GM23338 (cell line): ENCODE results near the gene MUC16. TPM values are rescaled to one million over a fixed set of nuclear protein-coding genes. Genes with fewer than 3 reads are reported as not detected.
A peak's percentile ranks its signal among the peaks of the same experiment; 100 is the strongest.

ENCODE experiments used
- ATAC-seq: fragments of 200-7000 bp; cut with Tn5 transposase; 3 replicates; pipeline ENCODE4 v1.9.1; 2020
- DNase-seq: peaks from one replicate; pipeline ENCODE4 v3.0.0-alpha.2; 2015; ENCODE audit warnings: low spot score
- H2AFZ ChIP-seq: fragments of 200-600 bp; sonication (generic); 2 replicates; pipeline ENCODE4 v1.8.0; 2016; ENCODE audit warnings: antibody characterized with exemption, mild to moderate bottlenecking, moderate library complexity
- H3F3A ChIP-seq: fragments of 200-600 bp; sonication (generic); replicated peaks from 2 replicates; pipeline ENCODE4 v1.8.0; 2017; ENCODE audit warnings: antibody characterized with exemption, mixed run types, low read depth
- H3K27ac ChIP-seq: fragments of 200-600 bp; sonication (generic); 2 replicates; pipeline ENCODE4 v1.6.1; 2016; ENCODE audit warnings: low read depth
- H3K27me3 ChIP-seq: fragments of 200-600 bp; sonication (generic); 2 replicates; pipeline ENCODE4 v1.8.0; 2016; ENCODE audit warnings: mild to moderate bottlenecking, mixed run types, moderate library complexity; ENCODE audit not compliant: insufficient read depth
- H3K36me3 ChIP-seq: fragments of 200-600 bp; sonication (generic); 2 replicates; pipeline ENCODE4 v1.8.0; 2016; ENCODE audit warnings: mild to moderate bottlenecking; ENCODE audit not compliant: insufficient read depth
- H3K4me1 ChIP-seq: fragments of 200-600 bp; sonication (generic); 2 replicates; pipeline ENCODE4 v1.8.0; 2016; ENCODE audit warnings: mild to moderate bottlenecking, moderate library complexity; ENCODE audit not compliant: insufficient read depth
- H3K4me2 ChIP-seq: fragments of 200-600 bp; sonication (generic); 2 replicates; pipeline ENCODE4 v1.7.1; 2017; ENCODE audit warnings: mixed run types
- H3K4me3 ChIP-seq: fragments of 200-600 bp; sonication (generic); 2 replicates; pipeline ENCODE4 v1.6.1; 2016; ENCODE audit warnings: mixed run types
- H3K79me2 ChIP-seq: fragments of 200-600 bp; sonication (generic); replicated peaks from 2 replicates; pipeline ENCODE4 v1.8.0; 2017; ENCODE audit warnings: mild to moderate bottlenecking; ENCODE audit not compliant: insufficient read depth
- H3K9me2 ChIP-seq: fragments of 200-600 bp; sonication (generic); 2 replicates; pipeline ENCODE4 v1.8.0; 2017; ENCODE audit not compliant: insufficient read depth
- H4K20me1 ChIP-seq: fragments of 200-600 bp; sonication (generic); replicated peaks from 2 replicates; pipeline ENCODE4 v1.8.0; 2017; ENCODE audit warnings: mild to moderate bottlenecking; ENCODE audit not compliant: insufficient read depth
- H3K27ac Mint-ChIP-seq: 2 replicates; pipeline ENCODE4 v1.8.0; 2020; ENCODE audit warnings: inconsistent platforms, mild to moderate bottlenecking, moderate library complexity, mixed read lengths
- H3K27me3 Mint-ChIP-seq: 3 replicates; pipeline ENCODE4 v1.8.0; 2022; ENCODE audit warnings: low read depth, mild to moderate bottlenecking, moderate library complexity, mixed read lengths, inconsistent platforms; ENCODE audit not compliant: insufficient read depth, poor library complexity
- H3K36me3 Mint-ChIP-seq: 3 replicates; pipeline ENCODE4 v1.8.0; 2021; ENCODE audit warnings: low read depth, mild to moderate bottlenecking, inconsistent platforms, moderate library complexity, mixed read lengths
- H3K4me1 Mint-ChIP-seq: 3 replicates; pipeline ENCODE4 v1.8.0; 2020; ENCODE audit warnings: mild to moderate bottlenecking, inconsistent platforms, mixed read lengths
- H3K4me3 Mint-ChIP-seq: 3 replicates; pipeline ENCODE4 v1.8.0; 2021; ENCODE audit warnings: moderate library complexity, mild to moderate bottlenecking, inconsistent platforms, mixed read lengths
- H3K9me3 Mint-ChIP-seq: 3 replicates; pipeline ENCODE4 v1.8.0; 2020; ENCODE audit warnings: moderate library complexity, mild to moderate bottlenecking, inconsistent platforms, mixed read lengths
- POLR2AphosphoS5 ChIP-seq: IDR thresholded peaks from 2 replicates; pipeline ENCODE4 v1.6.1; 2016; ENCODE audit warnings: antibody characterized with exemption, low read depth
- ZNF331 ChIP-seq: fragments of 250-450 bp; sonication (Bioruptor Pico); IDR thresholded peaks from 2 replicates; pipeline ENCODE4 v1.5.0; 2020; ENCODE audit warnings: low read depth, mild to moderate bottlenecking, moderate library complexity
- polyA plus RNA-seq: library from polyadenylated mRNA; unstranded; fragments of >200 nt; fragmentation: Nextera tagmentation; extraction: Ambion mirVana; gene quantifications from 2 replicates; pipeline ENCODE4 v1.2.1, GENCODE V29; 2016
- total RNA-seq: library from RNA; depleted of rRNA; stranded (reverse); fragments of >200 nt; shearing (Covaris generic); gene quantifications from 2 replicates; pipeline ENCODE4 v1.2.3, GENCODE V29; 2014
- TF ChIP-seq, protein P1 (sequence below), 2 experiments: fragments of 200-600 bp in 1 of 2; sonication (generic) in 1 of 2; conservative IDR thresholded peaks; 2 replicates each; pipeline versions ENCODE4 v1.5.1 to v1.6.1; 2016 to 2017; ENCODE audit warnings: antibody characterized with exemption in 2 of 2, low read depth in 2 of 2, mild to moderate bottlenecking in 2 of 2, moderate library complexity in 1 of 2
- TF ChIP-seq, protein P2 (sequence below): IDR thresholded peaks from one replicate; pipeline ENCODE4 v1.6.1; 2018; ENCODE audit warnings: antibody characterized with exemption; ENCODE audit not compliant: unreplicated experiment

Gene MUC16
- total and polyA plus RNA-seq, 2 experiments from 2014 or later: 0.06 to 0.42 TPM

- Mint-ChIP-seq H3K27ac (no peak overlapping the region), H3K9me3 (peaks cover 96% of the 10 kb centered on the region), H3K36me3 (peaks cover 49% of the 10 kb centered on the region), H3K4me3 (no peak overlapping the region), H3K4me1 (no peaks in the 10 kb centered on the region), H3K27me3 (peaks cover 5% of the 10 kb centered on the region)
- Histone ChIP-seq H3K4me2 (no peak overlapping the region), H3K9me2 (no peaks in the 10 kb centered on the region), H3K4me1 (no peaks in the 10 kb centered on the region), H3K4me3 (no peak overlapping the region), H4K20me1 (no peaks in the 10 kb centered on the region), H3K27me3 (no peaks in the 10 kb centered on the region), H3F3A (no peaks in the 10 kb centered on the region), H3K79me2 (no peaks in the 10 kb centered on the region), H2AFZ (no peak overlapping the region), H3K36me3 (no peaks in the 10 kb centered on the region), H3K27ac (no peak overlapping the region)
- DNase-seq (no peak), ATAC-seq (no peak)
- TF ChIP-seq, protein P1, sequence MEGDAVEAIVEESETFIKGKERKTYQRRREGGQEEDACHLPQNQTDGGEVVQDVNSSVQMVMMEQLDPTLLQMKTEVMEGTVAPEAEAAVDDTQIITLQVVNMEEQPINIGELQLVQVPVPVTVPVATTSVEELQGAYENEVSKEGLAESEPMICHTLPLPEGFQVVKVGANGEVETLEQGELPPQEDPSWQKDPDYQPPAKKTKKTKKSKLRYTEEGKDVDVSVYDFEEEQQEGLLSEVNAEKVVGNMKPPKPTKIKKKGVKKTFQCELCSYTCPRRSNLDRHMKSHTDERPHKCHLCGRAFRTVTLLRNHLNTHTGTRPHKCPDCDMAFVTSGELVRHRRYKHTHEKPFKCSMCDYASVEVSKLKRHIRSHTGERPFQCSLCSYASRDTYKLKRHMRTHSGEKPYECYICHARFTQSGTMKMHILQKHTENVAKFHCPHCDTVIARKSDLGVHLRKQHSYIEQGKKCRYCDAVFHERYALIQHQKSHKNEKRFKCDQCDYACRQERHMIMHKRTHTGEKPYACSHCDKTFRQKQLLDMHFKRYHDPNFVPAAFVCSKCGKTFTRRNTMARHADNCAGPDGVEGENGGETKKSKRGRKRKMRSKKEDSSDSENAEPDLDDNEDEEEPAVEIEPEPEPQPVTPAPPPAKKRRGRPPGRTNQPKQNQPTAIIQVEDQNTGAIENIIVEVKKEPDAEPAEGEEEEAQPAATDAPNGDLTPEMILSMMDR (conservative IDR thresholded peaks at IDR 0.05; ENCODE audit: low read depth in 2 of 2): no peak
Observed at GRCh38 chr19:9000933-9001332, 9.3 kb downstream of the MUC16 start.

DNA sequence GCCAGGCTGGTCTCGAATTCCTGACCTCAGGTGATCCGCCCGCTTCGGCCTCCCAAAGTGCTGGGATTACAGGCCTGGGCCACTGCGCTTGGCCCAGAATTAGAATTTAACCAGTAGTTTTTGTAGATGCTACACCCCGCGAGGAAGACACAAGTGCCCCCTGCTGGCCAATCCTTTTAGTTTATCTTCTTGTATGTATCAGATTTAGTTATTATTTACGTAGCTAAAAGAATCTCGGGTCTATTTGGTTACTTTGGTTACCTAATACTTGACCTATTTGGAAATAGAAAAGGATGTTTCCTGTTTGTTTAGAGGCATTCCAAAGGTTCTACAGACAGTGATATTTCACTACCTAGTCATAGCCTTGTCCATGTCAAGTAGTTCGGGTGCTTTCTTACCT is 22.0 kb downstream of the MUC16 start:
- no peak overlapping the region for H2AFZ ChIP-seq
- ATAC-seq: no peak
- peaks cover 87% of the 10 kb centered on the region for H3K9me3 Mint-ChIP-seq

More for the DNA sequence above, 22.0 kb downstream of the MUC16 start:
- H3K4me3 Mint-ChIP-seq: no peak overlapping the region
- no peaks in the 10 kb centered on the region for H3K79me2 ChIP-seq
- no peak for TF ChIP-seq POLR2AphosphoS5
- no peak for TF ChIP-seq ZNF331
- TF ChIP-seq, protein P1 (conservative IDR thresholded peaks at IDR 0.05; ENCODE audit: low read depth in 2 of 2): peak; percentile 47 to 61
- TF ChIP-seq, protein P2, sequence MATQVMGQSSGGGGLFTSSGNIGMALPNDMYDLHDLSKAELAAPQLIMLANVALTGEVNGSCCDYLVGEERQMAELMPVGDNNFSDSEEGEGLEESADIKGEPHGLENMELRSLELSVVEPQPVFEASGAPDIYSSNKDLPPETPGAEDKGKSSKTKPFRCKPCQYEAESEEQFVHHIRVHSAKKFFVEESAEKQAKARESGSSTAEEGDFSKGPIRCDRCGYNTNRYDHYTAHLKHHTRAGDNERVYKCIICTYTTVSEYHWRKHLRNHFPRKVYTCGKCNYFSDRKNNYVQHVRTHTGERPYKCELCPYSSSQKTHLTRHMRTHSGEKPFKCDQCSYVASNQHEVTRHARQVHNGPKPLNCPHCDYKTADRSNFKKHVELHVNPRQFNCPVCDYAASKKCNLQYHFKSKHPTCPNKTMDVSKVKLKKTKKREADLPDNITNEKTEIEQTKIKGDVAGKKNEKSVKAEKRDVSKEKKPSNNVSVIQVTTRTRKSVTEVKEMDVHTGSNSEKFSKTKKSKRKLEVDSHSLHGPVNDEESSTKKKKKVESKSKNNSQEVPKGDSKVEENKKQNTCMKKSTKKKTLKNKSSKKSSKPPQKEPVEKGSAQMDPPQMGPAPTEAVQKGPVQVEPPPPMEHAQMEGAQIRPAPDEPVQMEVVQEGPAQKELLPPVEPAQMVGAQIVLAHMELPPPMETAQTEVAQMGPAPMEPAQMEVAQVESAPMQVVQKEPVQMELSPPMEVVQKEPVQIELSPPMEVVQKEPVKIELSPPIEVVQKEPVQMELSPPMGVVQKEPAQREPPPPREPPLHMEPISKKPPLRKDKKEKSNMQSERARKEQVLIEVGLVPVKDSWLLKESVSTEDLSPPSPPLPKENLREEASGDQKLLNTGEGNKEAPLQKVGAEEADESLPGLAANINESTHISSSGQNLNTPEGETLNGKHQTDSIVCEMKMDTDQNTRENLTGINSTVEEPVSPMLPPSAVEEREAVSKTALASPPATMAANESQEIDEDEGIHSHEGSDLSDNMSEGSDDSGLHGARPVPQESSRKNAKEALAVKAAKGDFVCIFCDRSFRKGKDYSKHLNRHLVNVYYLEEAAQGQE: no peak
- no peaks in the 10 kb centered on the region for H3K36me3 ChIP-seq
- no peaks in the 10 kb centered on the region for H3K9me2 ChIP-seq
- H3K36me3 Mint-ChIP-seq: peaks cover 29% of the 10 kb centered on the region; the same call in 2 of the 3 replicates
- no peaks in the 10 kb centered on the region for H4K20me1 ChIP-seq
- H3K27ac ChIP-seq: no peak overlapping the region
- H3F3A ChIP-seq: no peaks in the 10 kb centered on the region
- H3K4me3 ChIP-seq: no peak overlapping the region
- peaks cover 7% of the 10 kb centered on the region for H3K27me3 Mint-ChIP-seq
- no peaks in the 10 kb centered on the region for H3K4me1 Mint-ChIP-seq
- DNase-seq: peak; percentile 78
- no peaks in the 10 kb centered on the region for H3K27me3 ChIP-seq
- H3K27ac Mint-ChIP-seq: no peak overlapping the region
- no peaks in the 10 kb centered on the region for H3K4me1 ChIP-seq
- H3K4me2 ChIP-seq: no peak overlapping the region
